A673 (cell line): ENCODE results near the gene FUT8. TPM values are rescaled to one million over a fixed set of nuclear protein-coding genes. Genes with fewer than 3 reads are reported as not detected.

Source experiments
- BruUV-seq: library from RNA; stranded (reverse); fragments of 400-500 nt; replicated peaks from 2 replicates; lab custom pipeline; 2021; lab: Mats Ljungman, UMichigan
- CTCF ChIA-PET: fragments of 300-600 bp; sonication (Branson Sonifier 250); formaldehyde crosslinking; loops from one replicate; lab custom pipeline; 2022; ENCODE audit warnings: antibody characterized with exemption; lab: Charles Lee
- POLR2A ChIA-PET: fragments of 300-600 bp; sonication (Branson Sonifier 250); formaldehyde crosslinking; loops from one replicate; lab custom pipeline; 2022; ENCODE audit warnings: antibody characterized with exemption; ENCODE audit not compliant: low non-redundant PET; lab: Charles Lee
- DNase-seq: peaks from one replicate; pipeline ENCODE4 v3.0.0-alpha.2; 2015; ENCODE audit warnings: low spot score
- H3K27ac ChIP-seq: fragments of 200-600 bp; sonication (generic); 2 replicates; pipeline ENCODE4 v1.5.1; 2016; ENCODE audit warnings: mixed run types, low read depth, mild to moderate bottlenecking, mixed read lengths, antibody characterized with exemption, low read length; ENCODE audit not compliant: poor library complexity, severe bottlenecking
- H3K27me3 ChIP-seq: fragments of 200-600 bp; sonication (generic); replicated peaks from 2 replicates; pipeline ENCODE4 v1.6.1; 2017; ENCODE audit warnings: mixed run types, low read depth, mild to moderate bottlenecking, mixed read lengths, antibody characterized with exemption, low read length; ENCODE audit not compliant: insufficient read depth, poor library complexity
- H3K36me3 ChIP-seq: fragments of 200-600 bp; sonication (generic); 2 replicates; pipeline ENCODE4 v1.6.1; 2016; ENCODE audit warnings: mixed run types, mild to moderate bottlenecking, mixed read lengths, antibody characterized with exemption, low read length; ENCODE audit not compliant: insufficient read depth, poor library complexity, severe bottlenecking
- H3K4me1 ChIP-seq: fragments of 200-600 bp; sonication (generic); 2 replicates; pipeline ENCODE4 v1.6.1; 2017; ENCODE audit warnings: mixed run types, mild to moderate bottlenecking, mixed read lengths, antibody characterized with exemption, low read length; ENCODE audit not compliant: insufficient read depth, poor library complexity, severe bottlenecking
- H3K4me3 ChIP-seq: fragments of 200-600 bp; sonication (generic); 2 replicates; pipeline ENCODE4 v1.5.1; 2016; ENCODE audit warnings: low read depth, mixed run types, mild to moderate bottlenecking, mixed read lengths, low read length; ENCODE audit not compliant: poor library complexity, severe bottlenecking
- H3K9me3 ChIP-seq: fragments of 200-600 bp; sonication (generic); 2 replicates; pipeline ENCODE4 v1.6.1; 2016; ENCODE audit warnings: mixed run types, low read depth, mild to moderate bottlenecking, mixed read lengths, antibody characterized with exemption, low read length; ENCODE audit not compliant: poor library complexity, severe bottlenecking
- EZH2 ChIP-seq: fragments of 200-600 bp; sonication (generic); IDR thresholded peaks from 2 replicates; pipeline ENCODE4 v1.6.1; 2017; ENCODE audit warnings: borderline replicate concordance, low read depth, mild to moderate bottlenecking, mixed read lengths, antibody characterized with exemption, low read length; ENCODE audit not compliant: poor library complexity, severe bottlenecking
- intact Hi-C: fragments of 100-400 bp; cut with micrococcal nuclease; formaldehyde crosslinking; loops from one replicate; pipeline ENCODE4 v1.10.0; 2022; ENCODE audit not compliant: unreplicated experiment
- total RNA-seq: library from RNA; stranded (reverse); gene quantifications from 2 replicates; pipeline ENCODE4 v1.2.3, GENCODE V29; 2021
- TF ChIP-seq, protein P1 (sequence below): fragments of 300-800, 200-600 bp; sonication (generic); conservative IDR thresholded peaks from 2 replicates; pipeline ENCODE4 v1.5.1; 2017; ENCODE audit warnings: low read depth, mild to moderate bottlenecking, antibody characterized with exemption, low read length, moderate library complexity, mixed read lengths

FUT8 gene
- total RNA-seq, 1 experiment from 2014 or later: 11.0 TPM

DNA sequence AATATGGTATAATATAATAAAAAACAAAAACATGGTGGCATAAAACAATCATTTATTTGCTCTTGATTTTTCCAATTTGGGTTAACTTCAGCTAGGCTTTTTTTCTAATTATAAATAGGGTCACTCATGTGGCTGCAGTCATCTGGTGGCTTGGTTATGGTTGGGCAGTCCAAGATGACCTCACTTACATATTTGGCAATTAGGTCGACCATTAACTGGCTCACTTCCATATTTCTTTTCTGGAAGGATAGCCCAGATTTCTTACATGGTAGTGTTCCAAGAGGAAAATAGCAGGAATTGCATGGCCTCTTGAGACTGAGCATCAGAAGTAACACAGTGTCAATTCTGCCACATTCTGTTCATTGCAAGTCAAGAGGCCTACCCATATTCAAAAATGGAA is 153.4 kb downstream of the FUT8 start:
- no peak for DNase-seq
- ChIA-PET CTCF (no interaction called here), POLR2A (no interaction called here)
- Histone ChIP-seq H3K4me3 (no peak overlapping the region), H3K27ac (no peak overlapping the region), H3K36me3 (no peaks in the 10 kb centered on the region), H3K27me3 (no peaks in the 10 kb centered on the region), H3K4me1 (no peaks in the 10 kb centered on the region), H3K9me3 (no peaks in the 10 kb centered on the region)
- no TSS peak for BruUV-seq
- intact Hi-C loops: no loop called here
- TF ChIP-seq EZH2: no peak
- TF ChIP-seq, protein P1, sequence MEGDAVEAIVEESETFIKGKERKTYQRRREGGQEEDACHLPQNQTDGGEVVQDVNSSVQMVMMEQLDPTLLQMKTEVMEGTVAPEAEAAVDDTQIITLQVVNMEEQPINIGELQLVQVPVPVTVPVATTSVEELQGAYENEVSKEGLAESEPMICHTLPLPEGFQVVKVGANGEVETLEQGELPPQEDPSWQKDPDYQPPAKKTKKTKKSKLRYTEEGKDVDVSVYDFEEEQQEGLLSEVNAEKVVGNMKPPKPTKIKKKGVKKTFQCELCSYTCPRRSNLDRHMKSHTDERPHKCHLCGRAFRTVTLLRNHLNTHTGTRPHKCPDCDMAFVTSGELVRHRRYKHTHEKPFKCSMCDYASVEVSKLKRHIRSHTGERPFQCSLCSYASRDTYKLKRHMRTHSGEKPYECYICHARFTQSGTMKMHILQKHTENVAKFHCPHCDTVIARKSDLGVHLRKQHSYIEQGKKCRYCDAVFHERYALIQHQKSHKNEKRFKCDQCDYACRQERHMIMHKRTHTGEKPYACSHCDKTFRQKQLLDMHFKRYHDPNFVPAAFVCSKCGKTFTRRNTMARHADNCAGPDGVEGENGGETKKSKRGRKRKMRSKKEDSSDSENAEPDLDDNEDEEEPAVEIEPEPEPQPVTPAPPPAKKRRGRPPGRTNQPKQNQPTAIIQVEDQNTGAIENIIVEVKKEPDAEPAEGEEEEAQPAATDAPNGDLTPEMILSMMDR: no peak

DNA sequence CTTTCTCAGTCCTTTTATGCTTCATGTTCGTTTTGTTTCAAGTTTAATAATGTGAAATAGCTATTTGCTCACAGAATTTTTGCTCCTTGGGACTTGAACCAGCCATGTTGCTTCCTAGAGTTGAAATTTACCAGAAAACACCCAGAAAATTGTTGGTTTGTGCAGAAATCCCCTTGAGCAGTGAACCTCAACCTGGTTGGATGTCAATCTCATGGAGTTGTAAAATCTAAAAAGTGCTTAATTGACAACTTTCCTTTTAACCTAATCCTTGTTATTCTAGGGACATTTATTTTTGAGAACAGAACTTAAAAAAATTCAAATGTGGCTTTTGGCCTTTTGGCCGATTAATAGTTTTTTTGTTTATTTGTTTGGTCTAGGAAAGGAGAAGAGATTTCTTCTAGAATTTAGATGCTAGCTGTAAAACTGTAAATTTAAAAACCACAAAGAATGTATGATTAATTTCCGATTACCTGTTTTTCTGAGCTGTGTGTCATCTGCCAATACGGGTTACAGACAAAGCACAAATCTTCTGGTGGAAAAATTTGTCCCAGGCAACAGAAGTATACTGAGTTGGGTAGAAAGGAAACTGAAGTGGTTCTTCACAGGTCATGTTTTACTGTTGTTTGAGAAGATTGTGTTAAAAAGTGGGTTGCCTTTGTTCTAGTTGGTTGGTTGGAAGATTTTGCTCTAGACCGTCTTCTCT is 154.4 kb downstream of the FUT8 start:
- H3K27me3 ChIP-seq: no peaks in the 10 kb centered on the region
- no TSS peak for BruUV-seq
- H3K9me3 ChIP-seq: no peaks in the 10 kb centered on the region
- intact Hi-C loops: no loop called here
- H3K4me3 ChIP-seq: no peak overlapping the region
- H3K36me3 ChIP-seq: no peaks in the 10 kb centered on the region
- H3K27ac ChIP-seq: no peak overlapping the region
- POLR2A ChIA-PET: no interaction called here
- no peaks in the 10 kb centered on the region for H3K4me1 ChIP-seq
- DNase-seq: no peak
- TF ChIP-seq, protein P1: no peak
- TF ChIP-seq EZH2: no peak
- CTCF ChIA-PET: no interaction called here

DNA sequence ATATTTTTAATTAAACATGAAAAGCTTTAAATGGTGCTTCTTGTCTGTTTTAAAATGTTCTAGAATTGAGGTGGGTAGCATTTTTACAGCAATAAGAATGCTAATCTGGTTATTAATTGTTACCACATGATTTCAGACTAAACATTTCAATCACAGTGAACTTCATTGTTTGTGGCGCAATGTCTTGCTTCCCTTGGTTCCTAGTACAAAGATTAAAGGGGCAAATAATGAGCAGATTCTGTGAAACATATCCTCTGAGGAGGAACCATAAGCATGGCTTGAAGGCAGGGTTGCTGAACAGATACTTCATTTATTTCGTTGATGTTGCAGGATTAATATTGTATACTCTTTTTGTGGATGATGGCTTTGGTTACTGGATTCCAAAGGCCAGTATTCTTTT is 162.1 kb downstream of the FUT8 start:
- ChIA-PET POLR2A (no interaction called here), CTCF (no interaction called here)
- H3K4me1 ChIP-seq: no peaks in the 10 kb centered on the region
- no peak for DNase-seq
- TF ChIP-seq, protein P1: no peak
- TF ChIP-seq EZH2: no peak
- no peak overlapping the region for H3K4me3 ChIP-seq
- H3K9me3 ChIP-seq: no peaks in the 10 kb centered on the region
- BruUV-seq: no TSS peak
- H3K36me3 ChIP-seq: no peaks in the 10 kb centered on the region
- intact Hi-C loops: no loop called here
- H3K27me3 ChIP-seq: no peaks in the 10 kb centered on the region
- no peak overlapping the region for H3K27ac ChIP-seq
